Kidney epithelial cell (primary cell): ENCODE measurements around the gene OCA2. TPM values are rescaled to one million over a fixed set of nuclear protein-coding genes. Genes with fewer than 3 reads are reported as not detected.

Source experiments
- DNase-seq: peaks from one replicate; pipeline ENCODE4 v3.0.0-alpha.2; 2010; ENCODE audit warnings: low read depth
- H3K27me3 ChIP-seq: 2 replicates; pipeline ENCODE4 v1.6.0; 2011; ENCODE audit warnings: low read length; ENCODE audit not compliant: control insufficient read depth, insufficient read depth
- H3K36me3 ChIP-seq: 2 replicates; pipeline ENCODE4 v1.5.1; 2011; ENCODE audit warnings: low read length; ENCODE audit not compliant: control insufficient read depth, insufficient read depth
- H3K4me3 ChIP-seq: 2 replicates; pipeline ENCODE4 v1.5.1; 2011; ENCODE audit warnings: low read depth, mild to moderate bottlenecking, control low read depth, low read length
- CTCF ChIP-seq: IDR thresholded peaks from 2 replicates; pipeline ENCODE4 v1.5.1; 2011; ENCODE audit warnings: mild to moderate bottlenecking, moderate library complexity, low read length, control low read depth, inconsistent platforms; ENCODE audit not compliant: insufficient read depth, poor library complexity, severe bottlenecking
- total RNA-seq: library from RNA; depleted of rRNA; stranded (reverse); fragments of >200 nt; gene quantifications from 2 replicates; pipeline ENCODE4 v1.2.3, GENCODE V29; 2015

OCA2 gene
- total RNA-seq, 1 donor from 2014 or later: 0.29 TPM

- Histone ChIP-seq H3K27me3 (peaks cover 13% of the 10 kb centered on the region), H3K4me3 (peak overlapping the region; percentile 43), H3K36me3 (no peaks in the 10 kb centered on the region)
- no peak for DNase-seq
- TF ChIP-seq CTCF: no peak
These were observed 8.2 kb upstream of the OCA2 start for GRCh38 chr15:28107111-28107903.

- H3K27me3 ChIP-seq: peaks cover 19% of the 10 kb centered on the region
- DNase-seq: no peak
- no peak for TF ChIP-seq CTCF
- H3K4me3 ChIP-seq: peak overlapping the region; percentile 43
- H3K36me3 ChIP-seq: no peaks in the 10 kb centered on the region
These were observed 7.4 kb upstream of the OCA2 start for GRCh38 chr15:28106294-28107110.

GRCh38 chr15:28105793-28106192 is 6.7 kb upstream of the OCA2 start:
- no peak for TF ChIP-seq CTCF
- H3K36me3 ChIP-seq: no peaks in the 10 kb centered on the region

GRCh38 chr15:28105224-28105791 is 6.2 kb upstream of the OCA2 start:
- TF ChIP-seq CTCF: no peak
- DNase-seq: no peak
- H3K27me3 ChIP-seq: peaks cover 30% of the 10 kb centered on the region
- no peaks in the 10 kb centered on the region for H3K36me3 ChIP-seq
- H3K4me3 ChIP-seq: no peak overlapping the region

More at GRCh38 chr15:28105793-28106192, 6.7 kb upstream of the OCA2 start:
- Histone ChIP-seq H3K4me3 (no peak overlapping the region), H3K27me3 (peaks cover 25% of the 10 kb centered on the region)
- DNase-seq: no peak

- Histone ChIP-seq H3K36me3 (no peaks in the 10 kb centered on the region), H3K4me3 (no peak overlapping the region), H3K27me3 (peaks cover 39% of the 10 kb centered on the region)
- TF ChIP-seq CTCF: no peak
- DNase-seq: no peak
These were observed 5.2 kb upstream of the OCA2 start for GRCh38 chr15:28104326-28104725.
